Naive thymus-derived CD4-positive, alpha-beta T cell (primary cell): Measurements from ENCODE around the gene EYS. TPM values are rescaled to one million over a fixed set of nuclear protein-coding genes. Genes with fewer than 3 reads are reported as not detected.

ENCODE experiments used
- ATAC-seq: fragments of 150-1000 bp; cut with Tn5 transposase; 2 replicates; pipeline ENCODE4 v1.10.0; 2021; ENCODE audit warnings: mild to moderate bottlenecking, moderate library complexity
- CTCF ChIA-PET: fragments of 350-600 bp; sonication (Branson Sonifier 250); formaldehyde crosslinking; loops from one replicate; lab custom pipeline; 2021; ENCODE audit warnings: antibody characterized with exemption; lab: Charles Lee
- POLR2A ChIA-PET: fragments of 350-600 bp; sonication (Branson Sonifier 250); formaldehyde crosslinking; loops from one replicate; lab custom pipeline; 2021; ENCODE audit warnings: antibody characterized with exemption, inconsistent platforms; lab: Charles Lee
- DNase-seq, 9 donors: peaks; one replicate each; pipeline versions ENCODE4 v3.0.0 to v3.0.0-alpha.2; 2020 to 2022; ENCODE audit warnings: mixed read lengths in 1 of 9
- H3K27ac ChIP-seq: one replicate; pipeline ENCODE4 v1.7.0; 2013; ENCODE audit warnings: mild to moderate bottlenecking, low read depth, low read length, moderate library complexity
- H3K27me3 ChIP-seq, 2 donors: one replicate each; pipeline ENCODE4 v1.7.0; 2013; ENCODE audit warnings: low read length in 2 of 2, mild to moderate bottlenecking in 2 of 2, moderate library complexity in 2 of 2; ENCODE audit not compliant: control insufficient read depth in 2 of 2, insufficient read depth in 2 of 2
- H3K36me3 ChIP-seq, 3 experiments: 1 replicate in 2 of 3; 2 replicates in 1 of 3; pipeline ENCODE4 v1.7.0; 2013; ENCODE audit warnings: low read length in 3 of 3, mild to moderate bottlenecking in 3 of 3, moderate library complexity in 1 of 3; ENCODE audit not compliant: insufficient read depth in 3 of 3, control insufficient read depth in 2 of 3
- H3K4me1 ChIP-seq, 2 donors: one replicate each; pipeline ENCODE4 v1.7.0; 2013; ENCODE audit warnings: low read length in 2 of 2, mild to moderate bottlenecking in 2 of 2, moderate library complexity in 1 of 2; ENCODE audit not compliant: control insufficient read depth in 2 of 2, insufficient read depth in 2 of 2
- H3K4me3 ChIP-seq: 2 replicates; pipeline ENCODE4 v1.7.0; 2013; ENCODE audit warnings: mild to moderate bottlenecking, low read length
- H3K9me3 ChIP-seq, 3 experiments: 1 replicate in 2 of 3; 2 replicates in 1 of 3; pipeline ENCODE4 v1.7.0; 2013; ENCODE audit warnings: low read length in 3 of 3; ENCODE audit not compliant: control insufficient read depth in 2 of 3
- H3K27ac Mint-ChIP-seq, 9 donors: one replicate each; pipeline ENCODE4 v1.8.0; 2020 to 2022; ENCODE audit warnings: mixed read lengths in 9 of 9, mild to moderate bottlenecking in 8 of 9, moderate library complexity in 5 of 9, inconsistent platforms in 2 of 9
- H3K27me3 Mint-ChIP-seq, 5 donors: one replicate each; pipeline ENCODE4 v1.8.0; 2021 to 2022; ENCODE audit warnings: mixed read lengths in 5 of 5, mild to moderate bottlenecking in 1 of 5
- H3K36me3 Mint-ChIP-seq, 5 donors: one replicate each; pipeline ENCODE4 v1.8.0; 2020 to 2022; ENCODE audit warnings: mixed read lengths in 5 of 5, mild to moderate bottlenecking in 3 of 5, inconsistent platforms in 1 of 5
- H3K4me1 Mint-ChIP-seq, 7 donors: one replicate each; pipeline ENCODE4 v1.8.0; 2020 to 2022; ENCODE audit warnings: mixed read lengths in 7 of 7, mild to moderate bottlenecking in 3 of 7, inconsistent platforms in 1 of 7
- H3K4me3 Mint-ChIP-seq, 10 donors: one replicate each; pipeline ENCODE4 v1.8.0; 2020 to 2022; ENCODE audit warnings: mild to moderate bottlenecking in 10 of 10, mixed read lengths in 10 of 10, moderate library complexity in 6 of 10, inconsistent platforms in 2 of 10
- H3K9me3 Mint-ChIP-seq, 11 donors: one replicate each; pipeline ENCODE4 v1.8.0; 2020 to 2022; ENCODE audit warnings: mixed read lengths in 11 of 11, mild to moderate bottlenecking in 4 of 11, inconsistent platforms in 1 of 11, moderate library complexity in 1 of 11
- intact Hi-C, 2 donors: fragments of 100-400 bp; cut with micrococcal nuclease; formaldehyde crosslinking; loops; one replicate each; pipeline ENCODE4 v1.15.1; 2023
- polyA plus RNA-seq, 2 donors: library from polyadenylated mRNA; unstranded; fragments of 300-500 nt; fragmentation: Illumina TruSeq; gene quantifications; one replicate each; pipeline ENCODE4 v1.2.3, GENCODE V29; 2021
- total RNA-seq, 6 experiments: library from RNA in 5 of 6; stranded (reverse) in 5 of 6; gene quantifications; 1 replicate in 5 of 6; 2 replicates in 1 of 6; pipeline ENCODE4 v1.2.3 and lab custom pipeline; 2021 to 2026

Gene EYS
- total and polyA plus RNA-seq, 7 experiments from 2014 or later = 0.07 to 0.21 (median 0.13) TPM; not detected in 4

DNA sequence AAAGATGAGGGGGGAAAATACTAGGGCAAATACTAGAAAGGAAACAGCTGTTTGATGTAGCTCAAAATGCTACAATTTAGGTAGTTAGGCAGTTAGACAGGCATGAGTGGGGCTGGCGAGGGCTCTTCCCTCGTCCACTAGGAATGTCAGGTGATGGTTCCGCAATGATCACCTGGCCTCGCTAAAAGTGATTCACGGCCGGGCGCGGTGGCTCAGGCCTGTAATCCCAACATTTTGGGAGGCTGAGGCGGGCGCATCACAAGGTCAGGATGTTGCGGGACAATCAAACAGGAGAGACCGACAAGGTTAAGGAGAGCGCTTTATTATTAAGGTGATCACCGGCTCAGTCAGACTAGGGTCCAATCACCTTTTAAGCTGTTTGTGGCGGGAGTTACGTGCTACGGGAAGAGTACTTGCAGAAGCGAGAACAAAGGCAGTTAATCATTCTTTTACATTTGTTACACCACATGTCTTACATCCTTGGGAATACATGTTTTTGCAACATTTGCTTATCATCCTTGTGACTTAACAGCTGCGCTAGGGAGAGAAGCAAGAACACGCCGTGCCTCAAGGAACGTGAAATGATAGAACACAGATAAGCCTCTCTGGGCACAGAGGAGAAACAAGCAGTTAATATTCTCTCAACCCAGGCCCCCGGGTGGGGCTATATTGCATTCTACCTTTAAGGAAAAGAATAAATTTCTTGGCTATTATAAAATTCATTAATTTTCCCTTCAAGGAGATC is 1025.4 kb downstream of the EYS start:
- no peak overlapping the region for H3K27ac ChIP-seq
- no peak overlapping the region for H3K4me3 Mint-ChIP-seq
- H3K4me3 ChIP-seq = no peak overlapping the region
- H3K27me3 Mint-ChIP-seq = no peaks in the 10 kb centered on the region
- H3K9me3 ChIP-seq = no peaks in the 10 kb centered on the region
- H3K36me3 Mint-ChIP-seq = peaks cover 0 to 3% (median 0%) of the 10 kb centered on the region in 5 donors
- no peak for ATAC-seq
- no peaks in the 10 kb centered on the region for H3K4me1 ChIP-seq
- CTCF ChIA-PET = no interaction called here
- peaks cover 2 to 16% (median 7%) of the 10 kb centered on the region in 11 donors for H3K9me3 Mint-ChIP-seq
- no peak for DNase-seq
- H3K27ac Mint-ChIP-seq = no peak overlapping the region
- intact Hi-C loops = no loop called here
- H3K27me3 ChIP-seq = no peaks in the 10 kb centered on the region
- POLR2A ChIA-PET = no interaction called here
- H3K4me1 Mint-ChIP-seq = no peaks in the 10 kb centered on the region
- H3K36me3 ChIP-seq = no peaks in the 10 kb centered on the region

- H3K9me3 ChIP-seq = no peaks in the 10 kb centered on the region
- no peaks in the 10 kb centered on the region for H3K36me3 ChIP-seq
- intact Hi-C loops = no loop called here
- Mint-ChIP-seq H3K36me3 (peaks cover 0 to 3% (median 0%) of the 10 kb centered on the region in 5 donors), H3K27ac (no peak overlapping the region), H3K4me3 (no peak overlapping the region), H3K27me3 (no peaks in the 10 kb centered on the region), H3K4me1 (no peaks in the 10 kb centered on the region), H3K9me3 (peaks cover 2 to 16% (median 7%) of the 10 kb centered on the region in 11 donors)
- H3K4me1 ChIP-seq = no peaks in the 10 kb centered on the region
- ATAC-seq (no peak), DNase-seq (no peak)
- no peak overlapping the region for H3K4me3 ChIP-seq
- POLR2A ChIA-PET = no interaction called here
- no peak overlapping the region for H3K27ac ChIP-seq
- CTCF ChIA-PET = no interaction called here
- no peaks in the 10 kb centered on the region for H3K27me3 ChIP-seq
These were observed 1026.6 kb downstream of the EYS start for GRCh38 chr6:64680446-64680845.

DNA sequence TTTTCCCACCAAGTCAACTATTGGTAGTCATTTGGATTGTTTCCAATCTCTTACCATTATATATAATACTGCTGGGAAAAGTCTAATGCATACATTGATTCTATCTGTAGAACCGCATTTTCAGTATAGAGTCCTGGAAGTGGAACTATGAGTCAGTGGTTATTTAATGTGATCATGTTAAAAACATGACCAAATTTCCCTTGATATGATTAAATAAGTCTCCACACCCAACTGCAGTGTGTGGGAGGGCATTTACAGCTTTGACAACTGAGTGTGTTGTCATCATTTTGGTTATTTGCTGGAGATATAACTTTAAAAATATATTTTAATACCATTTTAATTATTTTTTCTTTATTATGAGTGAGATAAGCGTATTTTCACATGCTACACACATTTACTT is 1027.6 kb downstream of the EYS start:
- DNase-seq (no peak), ATAC-seq (no peak)
- Mint-ChIP-seq H3K4me3 (no peak overlapping the region), H3K27ac (no peak overlapping the region), H3K36me3 (peaks cover 0 to 3% (median 0%) of the 10 kb centered on the region in 5 donors), H3K4me1 (no peaks in the 10 kb centered on the region), H3K9me3 (peaks cover 2 to 16% (median 7%) of the 10 kb centered on the region in 11 donors), H3K27me3 (no peaks in the 10 kb centered on the region)
- Histone ChIP-seq H3K9me3 (no peaks in the 10 kb centered on the region), H3K4me1 (no peaks in the 10 kb centered on the region), H3K36me3 (no peaks in the 10 kb centered on the region), H3K27ac (no peak overlapping the region), H3K27me3 (no peaks in the 10 kb centered on the region), H3K4me3 (no peak overlapping the region)
- intact Hi-C loops = no loop called here
- ChIA-PET POLR2A (no interaction called here), CTCF (interaction anchor here (0.6 kb wide), 1 partner anchor 132 kb away, joined by 3 read pairs; no protein-coding TSS in a partner anchor)

DNA sequence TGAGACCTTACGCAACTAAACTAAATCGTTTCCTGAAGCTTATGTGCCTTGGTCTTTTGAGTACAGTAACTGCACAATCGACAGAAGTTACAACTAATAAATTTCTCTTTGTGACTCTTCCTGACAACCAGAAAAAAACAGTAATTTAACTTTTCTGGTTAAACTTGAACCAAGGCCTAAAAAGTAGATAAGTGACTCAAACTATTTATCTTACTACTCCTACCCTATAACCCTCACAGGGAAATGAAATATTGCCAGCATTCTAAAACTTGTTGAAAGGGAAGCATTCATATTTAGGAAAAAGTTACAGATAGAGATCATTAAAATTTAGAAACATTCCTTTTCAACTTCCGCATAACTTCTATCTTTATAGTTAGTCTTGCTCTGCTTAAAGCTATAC is 1034.4 kb downstream of the EYS start:
- intact Hi-C loops = no loop called here
- Mint-ChIP-seq H3K4me3 (no peak overlapping the region), H3K36me3 (no peaks in the 10 kb centered on the region), H3K4me1 (no peaks in the 10 kb centered on the region), H3K27ac (no peak overlapping the region), H3K27me3 (no peaks in the 10 kb centered on the region), H3K9me3 (peaks cover 0 to 13% (median 4%) of the 10 kb centered on the region in 11 donors)
- ChIA-PET CTCF (no interaction called here), POLR2A (no interaction called here)
- no peaks in the 10 kb centered on the region for H3K27me3 ChIP-seq
- no peak overlapping the region for H3K27ac ChIP-seq
- DNase-seq = no peak
- no peak for ATAC-seq
- no peaks in the 10 kb centered on the region for H3K36me3 ChIP-seq
- no peak overlapping the region for H3K4me3 ChIP-seq
- H3K4me1 ChIP-seq = no peaks in the 10 kb centered on the region
- H3K9me3 ChIP-seq = no peaks in the 10 kb centered on the region

GRCh38 chr6:64672131-64672530 is 1034.9 kb downstream of the EYS start:
- Mint-ChIP-seq H3K4me1 (no peaks in the 10 kb centered on the region), H3K27ac (no peak overlapping the region), H3K36me3 (no peaks in the 10 kb centered on the region), H3K4me3 (no peak overlapping the region), H3K27me3 (no peaks in the 10 kb centered on the region), H3K9me3 (peaks cover 0 to 11% (median 4%) of the 10 kb centered on the region in 11 donors)
- peak; percentile 72 for ATAC-seq
- ChIA-PET POLR2A (no interaction called here), CTCF (no interaction called here)
- Histone ChIP-seq H3K4me3 (no peak overlapping the region), H3K4me1 (no peaks in the 10 kb centered on the region), H3K36me3 (no peaks in the 10 kb centered on the region), H3K9me3 (no peaks in the 10 kb centered on the region), H3K27ac (no peak overlapping the region), H3K27me3 (no peaks in the 10 kb centered on the region)
- intact Hi-C loops = no loop called here
- DNase-seq = no peak

DNA sequence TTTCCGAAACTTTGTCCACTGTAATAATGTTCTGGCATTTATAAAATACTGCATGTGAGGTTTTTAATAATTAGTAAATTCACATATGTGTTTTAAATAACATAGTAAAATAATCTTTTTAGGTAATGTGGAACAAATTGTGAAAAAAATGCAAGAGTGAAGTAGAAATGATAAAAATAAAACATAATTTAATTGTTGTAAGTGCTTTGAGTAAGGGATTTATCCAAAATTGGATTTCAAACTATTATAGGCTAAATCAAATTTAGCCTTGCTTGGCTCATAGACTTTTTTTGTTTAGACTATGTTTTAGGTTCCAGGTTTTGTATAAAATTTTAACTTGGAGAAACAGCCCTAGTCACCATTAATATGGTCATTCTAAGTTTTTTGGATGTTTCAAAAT is 1041.9 kb downstream of the EYS start:
- H3K27ac Mint-ChIP-seq = no peak overlapping the region
- H3K36me3 Mint-ChIP-seq = no peaks in the 10 kb centered on the region
- Histone ChIP-seq H3K27ac (no peak overlapping the region), H3K9me3 (no peaks in the 10 kb centered on the region), H3K36me3 (no peaks in the 10 kb centered on the region), H3K27me3 (no peaks in the 10 kb centered on the region), H3K4me1 (no peaks in the 10 kb centered on the region), H3K4me3 (no peak overlapping the region)
- intact Hi-C loops = no loop called here
- CTCF ChIA-PET = no interaction called here
- H3K9me3 Mint-ChIP-seq = peaks cover 4 to 20% (median 9%) of the 10 kb centered on the region in 11 donors
- ATAC-seq (no peak), DNase-seq (no peak)
- no peaks in the 10 kb centered on the region for H3K27me3 Mint-ChIP-seq
- H3K4me3 Mint-ChIP-seq = no peak overlapping the region
- H3K4me1 Mint-ChIP-seq = no peaks in the 10 kb centered on the region
- POLR2A ChIA-PET = no interaction called here

DNA sequence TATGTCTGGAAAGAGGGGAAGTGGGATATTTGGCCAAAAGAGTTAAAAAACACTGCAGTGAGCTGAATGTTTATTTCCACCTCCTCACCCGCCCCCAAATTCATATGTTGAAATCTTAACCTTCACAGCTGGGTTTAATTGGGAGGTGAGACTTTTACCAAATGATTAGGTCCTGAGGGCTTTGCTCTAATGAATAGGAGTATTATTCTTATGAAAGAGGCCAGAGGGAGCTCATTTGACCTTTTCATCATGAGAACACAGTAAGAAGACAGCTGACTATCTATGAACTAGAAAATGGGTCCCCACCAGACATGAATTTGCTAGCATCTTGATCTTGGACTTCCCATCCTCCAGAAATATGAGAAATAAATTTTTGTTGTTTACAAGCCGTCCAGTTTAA is 1042.5 kb downstream of the EYS start:
- Histone ChIP-seq H3K4me1 (no peaks in the 10 kb centered on the region), H3K27me3 (no peaks in the 10 kb centered on the region), H3K4me3 (no peak overlapping the region), H3K36me3 (no peaks in the 10 kb centered on the region), H3K27ac (no peak overlapping the region), H3K9me3 (no peaks in the 10 kb centered on the region)
- ChIA-PET POLR2A (no interaction called here), CTCF (no interaction called here)
- Mint-ChIP-seq H3K27ac (no peak overlapping the region), H3K36me3 (no peaks in the 10 kb centered on the region), H3K4me1 (no peaks in the 10 kb centered on the region), H3K9me3 (peaks cover 4 to 20% (median 11%) of the 10 kb centered on the region in 11 donors), H3K27me3 (no peaks in the 10 kb centered on the region), H3K4me3 (no peak overlapping the region)
- intact Hi-C loops = no loop called here
- DNase-seq = no peak
- no peak for ATAC-seq
